ENCODE measurements around the gene OPTC. TPM values are rescaled to one million over a fixed set of nuclear protein-coding genes. Genes with fewer than 3 reads are reported as not detected.

OPTC gene
- total RNA-seq, 1 donor from 2014 or later, result not detected

- Mint-ChIP-seq H3K4me3 (ENCODE audit: low read depth) (no peak overlapping the region), H3K9me3 (ENCODE audit: low read depth) (no peaks in the 10 kb centered on the region), H3K27me3 (peaks cover 4% of the 10 kb centered on the region), H3K36me3 (ENCODE audit: insufficient read depth) (no peaks in the 10 kb centered on the region), H3K4me1 (ENCODE audit: low read depth) (no peaks in the 10 kb centered on the region), H3K27ac (no peak overlapping the region)
- no peak for TF ChIP-seq CTCF (IDR thresholded peaks at IDR 0.05; ENCODE audit: unreplicated experiment)
- DNase-seq (ENCODE audit: low spot score, unreplicated experiment), result no peak
These were observed 53.2 kb downstream of the OPTC start for GRCh38 chr1:203547147-203547546.

- peaks cover 4% of the 10 kb centered on the region for H3K27me3 Mint-ChIP-seq
- no peak overlapping the region for H3K4me3 Mint-ChIP-seq (ENCODE audit: low read depth)
- no peaks in the 10 kb centered on the region for H3K9me3 Mint-ChIP-seq (ENCODE audit: low read depth)
- H3K27ac Mint-ChIP-seq, result no peak overlapping the region
- no peak for DNase-seq (ENCODE audit: low spot score, unreplicated experiment)
- no peaks in the 10 kb centered on the region for H3K4me1 Mint-ChIP-seq (ENCODE audit: low read depth)
- TF ChIP-seq CTCF (IDR thresholded peaks at IDR 0.05; ENCODE audit: unreplicated experiment), result no peak
- H3K36me3 Mint-ChIP-seq (ENCODE audit: insufficient read depth), result no peaks in the 10 kb centered on the region
These were observed 53.9 kb downstream of the OPTC start for GRCh38 chr1:203547771-203548421.

GRCh38 chr1:203548892-203549291 lies 54.9 kb downstream of the OPTC start:
- Mint-ChIP-seq H3K27me3 (peaks cover 4% of the 10 kb centered on the region), H3K4me1 (ENCODE audit: low read depth) (peaks cover 4% of the 10 kb centered on the region), H3K36me3 (ENCODE audit: insufficient read depth) (no peaks in the 10 kb centered on the region), H3K4me3 (ENCODE audit: low read depth) (no peak overlapping the region), H3K27ac (no peak overlapping the region), H3K9me3 (ENCODE audit: low read depth) (no peaks in the 10 kb centered on the region)
- DNase-seq (ENCODE audit: low spot score, unreplicated experiment), result no peak
- no peak for TF ChIP-seq CTCF (IDR thresholded peaks at IDR 0.05; ENCODE audit: unreplicated experiment)

- peaks cover 4% of the 10 kb centered on the region for H3K4me1 Mint-ChIP-seq (ENCODE audit: low read depth)
- H3K27ac Mint-ChIP-seq, result no peak overlapping the region
- TF ChIP-seq CTCF (IDR thresholded peaks at IDR 0.05; ENCODE audit: unreplicated experiment), result no peak
- no peaks in the 10 kb centered on the region for H3K9me3 Mint-ChIP-seq (ENCODE audit: low read depth)
- H3K27me3 Mint-ChIP-seq, result peaks cover 4% of the 10 kb centered on the region
- H3K36me3 Mint-ChIP-seq (ENCODE audit: insufficient read depth), result no peaks in the 10 kb centered on the region
- DNase-seq (ENCODE audit: low spot score, unreplicated experiment), result no peak
- H3K4me3 Mint-ChIP-seq (ENCODE audit: low read depth), result no peak overlapping the region
These were observed 55.4 kb downstream of the OPTC start for GRCh38 chr1:203549309-203549708.

- Mint-ChIP-seq H3K36me3 (ENCODE audit: insufficient read depth) (no peaks in the 10 kb centered on the region), H3K27ac (no peak overlapping the region), H3K4me3 (ENCODE audit: low read depth) (no peak overlapping the region), H3K27me3 (peaks cover 6% of the 10 kb centered on the region), H3K9me3 (ENCODE audit: low read depth) (no peaks in the 10 kb centered on the region), H3K4me1 (ENCODE audit: low read depth) (peaks cover 9% of the 10 kb centered on the region)
- no peak for DNase-seq (ENCODE audit: low spot score, unreplicated experiment)
- no peak for TF ChIP-seq CTCF (IDR thresholded peaks at IDR 0.05; ENCODE audit: unreplicated experiment)
These were observed 56.9 kb downstream of the OPTC start for GRCh38 chr1:203550846-203551245.
